Activated CD4-positive, CD25-positive, alpha-beta regulatory T cell treated with anti-CD3 and anti-CD28 coated beads, Interleukin-2, amount 50 U/mL, for 16 hours (primary cell): ENCODE results near the gene HOXB3.

Source experiments
- DNase-seq: peaks from one replicate; pipeline ENCODE4 v3.0.0-alpha.2; 2020; ENCODE audit warnings: low read depth, low spot score

The HOXB3 gene

GRCh38 chr17:48569674-48570324 lies 20.2 kb downstream of the HOXB3 start:
- no peak for DNase-seq

GRCh38 chr17:48569240-48569582 lies 20.8 kb downstream of the HOXB3 start:
- no peak for DNase-seq

GRCh38 chr17:48568499-48569239 lies 21.4 kb downstream of the HOXB3 start:
- no peak for DNase-seq

- DNase-seq: no peak
Measured at GRCh38 chr17:48567646-48568354, 22.2 kb downstream of the HOXB3 start.

GRCh38 chr17:48567209-48567608 lies 22.8 kb downstream of the HOXB3 start:
- no peak for DNase-seq

GRCh38 chr17:48566717-48567116 lies 23.3 kb downstream of the HOXB3 start:
- no peak for DNase-seq

- DNase-seq: no peak
Measured at GRCh38 chr17:48565925-48566710, 23.9 kb downstream of the HOXB3 start.

- DNase-seq: no peak
Measured at GRCh38 chr17:48565022-48565554, 25.0 kb downstream of the HOXB3 start.

GRCh38 chr17:48564188-48565021 lies 25.6 kb downstream of the HOXB3 start:
- no peak for DNase-seq

- DNase-seq: no peak
Measured at GRCh38 chr17:48563867-48564187, 26.2 kb downstream of the HOXB3 start.

- DNase-seq: no peak
Measured at GRCh38 chr17:48563385-48563838, 26.6 kb downstream of the HOXB3 start.

GRCh38 chr17:48562934-48563333 lies 27.1 kb downstream of the HOXB3 start:
- no peak for DNase-seq

GRCh38 chr17:48561884-48562810 lies 27.9 kb downstream of the HOXB3 start:
- DNase-seq: no peak

GRCh38 chr17:48559840-48560817 lies 29.9 kb downstream of the HOXB3 start:
- no peak for DNase-seq

- DNase-seq: no peak
Measured at GRCh38 chr17:48559122-48559839, 30.8 kb downstream of the HOXB3 start.

GRCh38 chr17:48558831-48559121 lies 31.3 kb downstream of the HOXB3 start:
- DNase-seq: no peak

- no peak for DNase-seq
Measured at GRCh38 chr17:48558057-48558830, 31.8 kb downstream of the HOXB3 start.
